Pancreas (tissue), 10 donors: ENCODE results near the gene SLC38A1. TPM values are rescaled to one million over a fixed set of nuclear protein-coding genes. Genes with fewer than 3 reads are reported as not detected.
"Not testable (repeated sequence)": the region's sequence is repeated elsewhere in the genome, so short reads cannot be mapped to it uniquely, and the experiment has no call there.

ENCODE experiments used
- ATAC-seq, 4 donors: fragments of 200-7000 bp; cut with Tn5 transposase; one replicate each; pipeline versions ENCODE4 v1.8.0 to v1.9.1; 2020; ENCODE audit warnings: mild to moderate bottlenecking in 4 of 4, moderate library complexity in 4 of 4
- DNase-seq, 6 donors: peaks; one replicate each; pipeline ENCODE4 v3.0.0-alpha.2; 2020
- FAIRE-seq: peaks from 2 replicates; lab custom pipeline; 2012; peaks lifted over from hg19 to GRCh38; lab: Jason Lieb, UNC
- H3K27ac ChIP-seq, 4 donors: fragments of 200-600 bp; sonication (generic); 1 replicate in 3 of 4; 2 replicates in 1 of 4; pipeline versions ENCODE4 v1.5.0 to v1.8.0; 2020
- H3K27me3 ChIP-seq, 4 donors: fragments of 200-600 bp; one replicate each; pipeline ENCODE4 v1.8.0; 2021
- H3K36me3 ChIP-seq, 3 donors: fragments of 200-600 bp; sonication (generic) in 1 of 3; one replicate each; pipeline versions ENCODE4 v1.5.0 to v1.8.0; 2020 to 2021
- H3K4me1 ChIP-seq, 3 donors: fragments of 200-600 bp; one replicate each; pipeline ENCODE4 v1.8.0; 2021
- H3K4me3 ChIP-seq, 4 donors: fragments of 200-600 bp; sonication (generic) in 2 of 4; one replicate each; pipeline versions ENCODE4 v1.5.0 to v1.8.0; 2020 to 2021
- H3K9me3 ChIP-seq, 4 donors: fragments of 200-600 bp; one replicate each; pipeline ENCODE4 v1.8.0; 2021
- WGBS, 2 donors: extraction: QIAGEN DNeasy Blood & Tissue Kit; methylation state at CpG; one replicate each; pipeline ENCODE4 v1.1.7; 2013; 5-methylcytosine and 5-hydroxymethylcytosine counted together
- intact Hi-C, 3 donors: fragments of 100-400 bp; cut with DNase I; formaldehyde crosslinking; loops; one replicate each; pipeline versions ENCODE4 v1.11.1 to v1.14.2; 2022
- polyA plus RNA-seq, 2 donors: library from polyadenylated mRNA; stranded (reverse); fragments of 200-250 nt; gene quantifications; one replicate each; pipeline ENCODE4 v1.2.3, GENCODE V29; 2013
- total RNA-seq, 6 donors: library from RNA; stranded (reverse); fragmentation: NEBNext Ultra II Directional in 4 of 6; extraction: Animal tissue kit (Norgen Biotek cat#: 25700) in 4 of 6; gene quantifications; one replicate each; pipeline versions ENCODE4 v1.2.1 to v1.2.4, GENCODE V29; 2021 to 2023
- TF ChIP-seq, protein P1 (sequence below), 4 donors: fragments of 200-600 bp; sonication (generic) in 3 of 4; IDR thresholded peaks; one replicate each; pipeline versions ENCODE4 v1.5.0 to v1.8.0; 2021; ENCODE audit warnings: antibody characterized with exemption in 4 of 4
- donor health status: healthy with polysubstance abuse.
- donor health status: DM: no; HTN: no; CAD: no; lungs with moderate emphysema.
- donor health status: DM: no; HTN: no; CAD: no.
- donor health status: control.
- donor health status: control.
- donor health status: Bipolar disorder and iron deficiency.
- donor health status: DM: yes; HTN: yes; CAD: no.
- donor health status: DM: no; HTN: no; CAD: no.
- donor health status: DM: no; HTN: no; CAD: no.
- donor health status: DM: yes; HTN: yes; CAD: no.

The SLC38A1 gene
- total and polyA plus RNA-seq, 8 donors = 5.7 to 78.8 (median 24.3) TPM

DNA sequence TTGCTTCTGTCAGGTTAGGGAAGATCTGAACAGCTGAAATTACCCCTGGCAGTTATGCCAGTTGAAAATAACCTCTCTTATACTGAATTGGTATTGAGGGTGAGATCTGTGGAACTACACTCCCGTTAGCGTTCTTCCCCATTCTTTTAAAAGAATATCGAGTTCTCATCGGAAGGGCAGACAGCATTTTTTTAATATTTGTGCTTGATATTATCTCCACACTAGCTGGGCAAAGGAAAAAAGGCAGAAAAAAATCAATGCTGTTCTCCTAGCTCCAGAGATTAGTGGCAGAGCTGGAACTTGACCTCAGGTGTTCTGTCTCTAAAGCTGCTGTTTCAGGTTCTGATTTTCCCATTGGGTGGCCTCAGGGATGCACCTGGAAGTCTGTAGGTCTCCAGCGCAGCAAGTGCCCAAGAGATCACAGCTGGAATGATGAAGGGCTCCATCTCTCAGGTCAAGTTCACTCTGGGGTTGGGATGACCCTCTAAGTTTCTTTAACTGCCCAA lies 67.5 kb downstream of the SLC38A1 start:
- TF ChIP-seq, protein P1, sequence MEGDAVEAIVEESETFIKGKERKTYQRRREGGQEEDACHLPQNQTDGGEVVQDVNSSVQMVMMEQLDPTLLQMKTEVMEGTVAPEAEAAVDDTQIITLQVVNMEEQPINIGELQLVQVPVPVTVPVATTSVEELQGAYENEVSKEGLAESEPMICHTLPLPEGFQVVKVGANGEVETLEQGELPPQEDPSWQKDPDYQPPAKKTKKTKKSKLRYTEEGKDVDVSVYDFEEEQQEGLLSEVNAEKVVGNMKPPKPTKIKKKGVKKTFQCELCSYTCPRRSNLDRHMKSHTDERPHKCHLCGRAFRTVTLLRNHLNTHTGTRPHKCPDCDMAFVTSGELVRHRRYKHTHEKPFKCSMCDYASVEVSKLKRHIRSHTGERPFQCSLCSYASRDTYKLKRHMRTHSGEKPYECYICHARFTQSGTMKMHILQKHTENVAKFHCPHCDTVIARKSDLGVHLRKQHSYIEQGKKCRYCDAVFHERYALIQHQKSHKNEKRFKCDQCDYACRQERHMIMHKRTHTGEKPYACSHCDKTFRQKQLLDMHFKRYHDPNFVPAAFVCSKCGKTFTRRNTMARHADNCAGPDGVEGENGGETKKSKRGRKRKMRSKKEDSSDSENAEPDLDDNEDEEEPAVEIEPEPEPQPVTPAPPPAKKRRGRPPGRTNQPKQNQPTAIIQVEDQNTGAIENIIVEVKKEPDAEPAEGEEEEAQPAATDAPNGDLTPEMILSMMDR (IDR thresholded peaks at IDR 0.05) = no peak
- FAIRE-seq (no peak), ATAC-seq (peak; percentile 55 to 84 (median 80)), DNase-seq (no peak)
- Histone ChIP-seq H3K9me3 (no peaks in the 10 kb centered on the region), H3K36me3 (peaks cover 0 to 52% (median 12%) of the 10 kb centered on the region in 3 donors), H3K4me1 (no peaks in the 10 kb centered on the region), H3K4me3 (no peak overlapping the region), H3K27ac (no peak overlapping the region), H3K27me3 (no peaks in the 10 kb centered on the region)
- intact Hi-C loops = no loop called here
- WGBS, 2 donors = 20 to 32% methylated on average over 5 of the region's 5 CpGs

DNA sequence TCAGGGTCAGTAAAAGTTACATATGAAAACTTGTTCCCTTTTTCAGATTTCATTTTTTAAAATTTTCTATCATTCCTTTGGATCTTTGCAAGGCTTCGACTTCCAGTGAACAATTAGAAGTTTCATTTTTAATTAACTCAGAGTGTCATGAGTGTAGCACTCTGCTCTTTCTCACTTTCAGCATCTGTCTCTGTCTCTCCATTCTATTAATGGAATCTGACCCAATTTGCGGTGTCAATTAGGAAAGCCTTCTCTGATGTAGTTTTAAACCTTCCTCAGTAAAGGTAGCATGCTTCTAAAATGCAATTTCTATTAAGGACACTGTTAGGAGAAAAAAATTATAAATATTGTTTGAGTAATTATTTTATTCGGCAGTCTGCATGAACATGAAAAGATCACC lies 68.3 kb downstream of the SLC38A1 start:
- TF ChIP-seq, protein P1 (IDR thresholded peaks at IDR 0.05) = no peak
- intact Hi-C loops = no loop called here
- WGBS, 2 donors = 96 to 97% methylated on average over 3 of the region's 3 CpGs
- Histone ChIP-seq H3K9me3 (no peaks in the 10 kb centered on the region), H3K27ac (no peak overlapping the region), H3K36me3 (peaks cover 0 to 56% (median 14%) of the 10 kb centered on the region in 3 donors), H3K4me1 (no peaks in the 10 kb centered on the region), H3K4me3 (no peak overlapping the region), H3K27me3 (no peaks in the 10 kb centered on the region)
- DNase-seq (no peak), FAIRE-seq (no peak), ATAC-seq (no peak)

DNA sequence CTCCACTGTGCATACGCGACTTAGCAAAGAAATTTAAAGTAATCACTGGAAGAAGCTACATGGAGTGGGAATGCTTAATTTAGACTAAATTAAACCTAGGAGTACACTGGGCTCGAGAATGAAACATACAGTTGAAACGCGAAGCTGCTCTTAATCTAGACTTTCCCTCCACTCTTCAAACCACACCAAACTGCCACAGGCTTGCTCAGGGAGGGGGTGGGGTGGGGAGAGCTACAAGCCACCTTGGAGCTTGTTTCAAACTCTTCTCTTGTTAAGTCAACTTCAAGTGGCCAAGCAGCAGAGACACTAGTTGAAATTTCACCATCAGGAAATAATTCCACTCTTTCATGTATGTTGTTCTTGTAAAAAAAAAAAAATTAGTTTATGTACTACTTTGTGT lies 69.9 kb downstream of the SLC38A1 start:
- intact Hi-C loops = no loop called here
- FAIRE-seq = no peak
- ATAC-seq = no peak
- H3K4me1 ChIP-seq = no peaks in the 10 kb centered on the region
- no peak for DNase-seq
- H3K27ac ChIP-seq = no peak overlapping the region
- TF ChIP-seq, protein P1 (IDR thresholded peaks at IDR 0.05) = no peak
- 91 to 93% methylated on average over 5 of the region's 5 CpGs for WGBS, 2 donors
- H3K4me3 ChIP-seq = no peak overlapping the region
- H3K9me3 ChIP-seq = no peaks in the 10 kb centered on the region
- no peaks in the 10 kb centered on the region for H3K27me3 ChIP-seq
- H3K36me3 ChIP-seq = peaks cover 3 to 52% (median 14%) of the 10 kb centered on the region in 3 donors

DNA sequence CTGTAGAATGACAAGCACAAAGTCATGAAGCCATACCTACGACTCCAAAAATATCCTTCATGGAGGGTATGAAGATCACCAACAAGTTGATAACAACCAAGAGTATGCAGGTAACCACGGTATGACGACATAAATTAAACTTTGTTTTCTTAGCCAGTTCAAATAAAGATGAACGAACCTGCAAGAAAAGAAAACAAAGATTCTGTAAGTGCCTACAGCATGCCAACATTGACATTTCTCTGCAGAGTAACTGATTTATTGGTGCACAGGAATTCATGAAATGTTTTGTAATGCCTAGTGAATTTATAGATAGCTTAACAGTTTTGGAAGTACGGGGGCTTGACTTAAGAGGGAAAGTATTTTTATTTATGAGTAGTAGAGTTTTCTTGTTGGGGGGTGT lies 71.0 kb downstream of the SLC38A1 start:
- no peaks in the 10 kb centered on the region for H3K9me3 ChIP-seq
- ATAC-seq (no peak), DNase-seq (no peak), FAIRE-seq (no peak)
- WGBS, 2 donors = 57 to 59% methylated on average over 5 of the region's 5 CpGs
- no peaks in the 10 kb centered on the region for H3K4me1 ChIP-seq
- TF ChIP-seq, protein P1 (IDR thresholded peaks at IDR 0.05) = no peak
- H3K4me3 ChIP-seq = no peak overlapping the region
- intact Hi-C loops = no loop called here
- H3K27me3 ChIP-seq = no peaks in the 10 kb centered on the region
- no peak overlapping the region for H3K27ac ChIP-seq
- H3K36me3 ChIP-seq = peaks cover 3 to 41% (median 14%) of the 10 kb centered on the region in 3 donors

DNA sequence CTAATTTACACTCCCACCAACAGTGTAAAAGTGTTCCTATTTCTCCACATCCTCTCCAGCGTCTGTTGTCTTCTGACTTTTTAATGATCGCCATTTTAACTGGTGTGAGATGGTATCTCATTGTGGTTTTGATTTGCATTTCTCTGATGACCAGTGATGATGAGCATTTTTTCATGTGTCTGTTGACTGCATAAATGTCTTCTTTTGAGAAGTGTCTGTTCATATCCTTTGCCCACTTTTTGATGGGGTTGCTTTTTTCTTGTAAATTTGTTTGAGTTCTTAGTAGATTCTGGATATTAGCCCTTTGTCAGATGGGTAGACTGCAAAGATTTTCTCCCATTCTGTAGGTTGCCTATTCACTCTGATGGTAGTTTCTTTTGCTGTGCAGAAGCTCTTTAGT lies 78.3 kb downstream of the SLC38A1 start:
- H3K4me1 ChIP-seq = peaks cover 0 to 12% (median 7%) of the 10 kb centered on the region in 3 donors
- H3K27ac ChIP-seq, H3K27me3 ChIP-seq, H3K4me3 ChIP-seq, FAIRE-seq, intact Hi-C loops, H3K36me3 ChIP-seq, H3K9me3 ChIP-seq, DNase-seq, ATAC-seq: not testable (repeated sequence)
- WGBS, 2 donors = 97 to 99% methylated on average over 2 of the region's 2 CpGs
